HG03175 (cell line): Measurements from ENCODE around the gene BCLAF3.

Experiments
- ATAC-seq: cut with Tn5 transposase; IDR thresholded peaks from one replicate; pipeline ENCODE4 v1.9.1; 2021; ENCODE audit warnings: mild to moderate bottlenecking, moderate library complexity; ENCODE audit not compliant: unreplicated experiment

The BCLAF3 gene

DNA sequence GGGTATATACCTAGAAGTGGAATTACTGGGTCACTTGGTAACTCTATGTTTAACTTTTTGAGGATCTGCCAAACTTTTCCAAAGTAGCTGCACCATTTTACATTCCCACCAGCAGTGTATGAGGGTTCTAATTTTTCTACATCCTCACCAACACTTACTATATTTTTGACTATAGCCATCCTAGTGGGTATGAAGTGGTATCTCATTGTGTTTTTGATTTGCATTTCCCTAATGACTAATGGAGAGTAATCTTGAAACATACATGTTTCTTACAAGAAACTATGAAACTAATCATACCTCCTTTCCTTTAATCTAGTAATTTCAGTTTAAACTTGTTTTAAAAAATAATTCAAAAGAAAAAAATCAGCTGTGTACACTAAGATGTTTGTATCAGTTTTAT, 17.9 kb downstream of the BCLAF3 start:
- ATAC-seq = no peak

DNA sequence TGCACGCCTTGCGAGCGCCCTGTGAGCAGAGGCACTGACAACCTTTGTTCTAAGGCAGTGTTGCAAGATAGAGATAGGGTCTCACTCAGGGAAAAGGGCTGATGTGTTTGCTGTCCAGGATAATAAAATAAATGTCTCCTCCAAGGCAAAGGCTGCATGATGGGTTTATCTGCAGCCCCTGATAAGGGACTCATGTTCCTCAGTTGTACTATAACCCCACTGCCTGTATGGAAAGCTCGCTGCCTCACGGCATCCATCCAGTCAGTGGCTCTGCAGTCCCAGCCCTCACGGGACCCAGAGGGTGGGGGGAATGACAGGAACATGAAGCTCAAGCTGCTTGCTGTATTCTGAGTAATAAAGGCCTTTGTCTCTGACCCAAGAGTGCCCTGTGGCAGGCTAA, 22.6 kb downstream of the BCLAF3 start:
- ATAC-seq = no peak

DNA sequence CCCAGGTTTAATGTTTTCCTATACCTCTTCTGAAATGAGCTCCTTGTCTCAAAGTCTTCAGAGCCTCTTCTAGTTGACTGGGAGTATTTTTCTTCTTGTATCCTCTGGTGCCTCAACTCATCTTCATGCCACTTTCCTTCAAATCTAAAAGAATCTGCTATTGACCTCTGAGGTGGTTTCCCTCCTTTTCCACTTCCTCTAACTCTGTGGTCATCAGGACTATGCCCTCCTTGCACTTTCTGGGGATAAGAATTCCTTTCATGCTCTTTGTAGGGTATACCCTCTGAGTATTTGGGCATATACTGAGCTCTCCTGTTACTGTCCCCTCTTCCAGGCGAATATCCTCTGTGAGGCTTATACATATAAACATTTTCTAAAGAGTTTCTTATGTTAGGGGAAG, 24.8 kb downstream of the BCLAF3 start:
- ATAC-seq = no peak

DNA sequence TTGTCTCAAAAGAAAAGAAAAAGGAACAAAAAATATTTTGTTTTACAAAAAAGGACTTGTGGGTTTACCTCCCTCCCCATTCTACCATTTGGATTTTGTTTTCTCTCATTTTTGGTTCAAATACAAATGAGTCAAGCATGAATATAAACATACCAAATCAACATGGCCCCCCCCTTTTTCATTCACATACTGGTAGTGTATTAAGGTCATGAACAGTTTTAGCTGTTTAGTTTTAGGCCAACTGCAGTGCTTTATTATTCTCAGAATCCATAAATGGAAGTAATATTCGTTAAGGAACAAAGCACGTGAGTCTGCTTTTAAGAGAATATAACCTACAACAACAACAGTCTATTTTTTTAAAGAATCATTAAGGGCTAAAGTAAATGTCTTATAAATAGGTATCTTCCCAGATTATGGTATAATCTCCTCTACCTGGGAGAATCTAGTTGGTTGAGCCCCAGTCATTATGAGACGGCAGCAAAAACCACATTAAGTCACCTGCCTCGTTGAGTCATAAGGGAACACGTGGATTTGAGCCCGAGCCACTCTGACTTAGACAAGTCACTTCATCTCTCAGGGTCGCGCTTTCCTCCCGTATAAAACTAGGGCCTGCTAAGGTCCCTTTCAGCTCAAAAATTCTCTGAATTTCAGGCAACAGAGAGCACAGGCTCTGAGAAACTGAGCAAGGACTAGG, 26.7 kb downstream of the BCLAF3 start:
- no peak for ATAC-seq

DNA sequence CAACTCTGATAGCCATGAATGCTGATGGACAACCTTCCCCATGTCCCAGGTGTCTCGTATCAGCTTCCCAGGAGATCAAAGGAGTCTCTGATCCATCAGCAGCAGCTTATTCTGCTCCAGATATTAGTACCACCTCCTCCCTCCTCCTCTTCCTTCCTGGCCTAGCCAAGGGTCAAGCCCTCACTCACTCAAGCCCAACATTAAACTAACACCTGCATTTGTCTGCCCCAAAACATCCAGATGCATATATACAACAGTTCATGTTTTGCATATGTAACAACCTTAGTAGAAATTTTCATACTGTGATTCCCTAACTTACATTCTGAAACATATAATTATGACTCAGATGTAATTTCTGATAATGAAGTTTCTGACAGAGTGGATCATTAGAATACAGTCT, 29.9 kb downstream of the BCLAF3 start:
- no peak for ATAC-seq

DNA sequence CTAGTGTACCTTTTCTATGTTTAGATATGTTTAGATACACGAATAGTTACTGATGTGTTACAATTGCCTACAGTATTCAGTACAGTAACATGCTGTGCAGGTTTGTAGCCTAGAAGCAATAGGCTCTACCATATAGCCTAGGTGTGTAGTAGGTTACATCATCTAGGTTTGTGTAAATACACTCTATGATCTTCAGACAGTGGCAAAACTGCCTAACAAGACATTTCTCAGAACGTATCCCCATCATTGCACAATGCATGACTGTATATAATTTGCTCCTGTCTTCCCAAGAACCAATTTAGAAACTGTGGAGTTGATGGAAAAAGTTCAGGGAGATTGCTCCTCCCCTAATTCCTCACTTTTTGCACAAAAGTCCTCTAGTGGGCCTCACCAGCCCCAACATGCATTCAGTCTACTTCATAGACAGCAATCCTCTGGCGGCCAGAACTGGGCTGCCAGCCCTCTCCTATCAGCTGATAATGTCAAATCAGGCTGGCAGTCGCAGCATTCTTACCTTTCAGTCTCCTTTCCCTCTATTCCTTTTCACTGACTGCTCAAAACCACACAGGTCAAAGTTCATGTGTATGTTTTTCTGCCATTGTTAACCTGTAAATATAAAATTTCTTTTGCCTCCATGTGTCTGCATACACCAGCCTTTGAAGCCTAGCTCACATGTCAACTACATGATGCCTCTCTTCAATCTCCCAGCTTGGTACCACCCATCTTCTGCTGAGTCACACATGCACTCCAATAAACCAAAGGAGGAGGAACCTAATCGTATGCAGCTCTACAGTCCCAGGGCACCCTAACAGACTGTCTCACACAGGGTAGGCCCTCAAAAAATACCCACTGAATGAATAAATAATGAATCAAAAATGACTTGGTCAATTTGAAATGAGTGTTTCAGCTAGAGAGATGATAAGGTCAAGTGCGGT, 32.0 kb downstream of the BCLAF3 start:
- no peak for ATAC-seq

DNA sequence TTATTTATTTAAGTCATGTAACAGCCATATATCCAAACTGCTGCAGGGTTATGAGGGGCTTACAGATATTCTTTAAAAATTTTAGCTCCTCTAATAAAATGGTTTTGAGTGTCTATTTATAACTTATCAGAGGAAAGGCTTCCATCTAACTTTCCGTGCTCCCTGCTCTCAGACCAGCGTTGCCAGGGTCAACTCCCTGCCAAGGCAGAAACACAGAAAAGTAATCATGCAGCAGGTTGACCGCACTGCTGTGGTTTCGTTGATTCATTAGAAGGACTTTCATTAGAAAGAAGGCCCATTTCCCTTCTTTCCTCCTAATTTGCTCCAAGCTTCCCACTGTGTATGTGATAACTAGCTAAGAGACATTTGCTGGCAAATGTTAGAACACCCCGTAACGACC, 33.9 kb downstream of the BCLAF3 start:
- ATAC-seq = no peak

DNA sequence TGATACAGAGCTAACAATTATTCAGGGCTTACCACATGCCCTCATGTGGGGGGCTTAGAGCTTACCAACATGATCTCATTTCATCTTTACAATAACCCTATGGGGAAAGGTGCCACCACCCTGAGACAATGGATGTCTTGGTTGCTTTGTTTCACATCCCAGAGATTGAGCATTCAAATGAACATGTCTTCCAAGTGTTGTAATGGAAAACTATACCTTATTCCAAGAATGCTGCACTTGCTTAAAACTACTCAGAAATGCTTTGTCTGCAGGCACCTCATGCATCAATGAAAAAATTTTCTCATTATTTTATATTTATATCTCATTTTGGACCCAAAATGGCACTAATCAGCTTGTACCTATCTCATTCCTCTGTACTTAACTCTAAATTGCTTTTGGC, 34.6 kb downstream of the BCLAF3 start:
- ATAC-seq = no peak

DNA sequence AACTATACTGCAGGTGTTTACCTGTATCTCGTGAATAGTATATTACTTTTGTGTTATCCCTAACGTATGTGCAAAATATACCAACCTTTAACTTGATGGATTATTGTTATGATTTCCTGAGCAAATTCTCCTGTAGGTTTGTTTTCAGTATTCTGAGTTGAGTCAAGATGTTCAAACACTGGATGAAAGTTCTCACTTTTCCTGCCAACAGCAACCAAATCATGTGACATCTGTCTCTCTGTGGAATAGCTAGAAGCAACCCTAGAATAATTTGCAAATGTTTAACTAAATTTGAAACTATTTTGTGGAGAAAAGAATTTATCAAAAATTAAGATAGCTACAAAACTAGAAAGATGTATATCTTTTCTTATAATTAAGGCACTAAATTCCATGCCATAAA, 35.6 kb downstream of the BCLAF3 start:
- ATAC-seq = no peak

DNA sequence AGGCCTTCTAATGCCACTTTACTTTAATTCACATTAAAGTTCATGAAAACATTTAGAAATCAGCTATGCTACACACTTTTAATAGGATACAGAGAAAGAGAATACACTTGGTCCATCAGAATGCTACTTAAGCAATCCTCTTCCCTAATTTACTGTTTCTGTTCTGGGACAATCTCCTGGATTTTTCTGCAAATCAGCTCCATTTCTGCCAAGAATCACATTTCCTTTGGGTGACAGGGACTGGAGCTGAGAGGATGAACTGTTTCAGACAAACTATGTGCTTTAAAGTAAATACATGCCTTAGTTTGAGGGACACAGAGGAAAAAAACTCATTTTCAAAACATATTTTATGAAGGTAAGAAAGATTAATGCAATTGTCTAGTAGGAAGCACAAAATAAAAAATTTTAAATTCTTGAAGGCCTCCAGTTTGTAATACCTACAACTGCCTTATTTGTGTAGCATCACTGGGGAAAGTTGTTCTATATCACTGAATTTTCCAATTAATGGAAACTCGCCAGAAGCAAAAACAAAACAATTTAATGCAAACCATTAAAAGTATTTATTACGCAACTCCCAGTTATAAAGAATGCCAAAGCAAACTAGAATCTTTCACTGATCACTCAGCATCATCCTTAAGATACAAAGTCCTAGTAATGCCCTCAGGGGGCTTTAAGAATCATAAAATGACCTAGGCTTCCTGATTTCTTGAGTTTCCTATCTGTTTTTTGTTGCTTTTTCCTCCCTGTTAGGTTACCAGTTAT, 36.3 kb downstream of the BCLAF3 start:
- no peak for ATAC-seq

DNA sequence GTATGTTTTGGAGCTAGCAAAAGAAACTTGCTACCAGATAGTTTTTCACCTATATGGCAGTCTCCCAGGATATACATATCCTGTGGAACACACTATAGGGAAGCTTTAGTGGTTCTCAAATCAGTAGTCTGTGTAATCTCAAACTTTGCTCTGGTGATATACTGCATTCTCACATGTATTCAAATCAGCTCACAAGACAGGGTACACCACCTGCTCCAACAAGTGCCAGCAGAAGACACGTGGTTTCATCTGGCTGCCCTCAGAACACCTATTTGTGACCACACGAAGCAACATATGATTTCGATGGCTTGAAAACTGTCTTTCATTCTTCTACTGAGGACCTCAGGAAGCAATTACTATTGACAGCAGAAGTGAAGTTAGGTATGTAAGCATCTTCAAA, 37.7 kb downstream of the BCLAF3 start:
- no peak for ATAC-seq

DNA sequence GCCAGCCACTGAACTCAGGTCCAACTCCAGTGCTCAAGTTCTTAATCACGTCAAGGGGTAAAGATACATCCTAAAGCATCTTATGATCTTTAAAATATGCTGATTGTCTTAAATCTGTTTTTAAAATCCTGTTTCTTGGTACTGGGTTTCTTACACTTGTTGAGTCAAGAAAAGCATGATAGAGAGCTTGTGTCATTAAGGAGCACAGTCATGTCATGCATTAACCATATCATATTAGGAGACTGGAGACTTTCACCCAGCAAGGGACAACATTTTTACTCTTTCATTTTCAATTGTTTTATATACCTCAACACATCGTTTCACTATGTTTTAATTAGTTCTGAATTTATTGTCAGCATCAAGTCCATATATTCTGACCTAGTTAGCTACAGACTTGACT, 41.5 kb downstream of the BCLAF3 start:
- no peak for ATAC-seq

DNA sequence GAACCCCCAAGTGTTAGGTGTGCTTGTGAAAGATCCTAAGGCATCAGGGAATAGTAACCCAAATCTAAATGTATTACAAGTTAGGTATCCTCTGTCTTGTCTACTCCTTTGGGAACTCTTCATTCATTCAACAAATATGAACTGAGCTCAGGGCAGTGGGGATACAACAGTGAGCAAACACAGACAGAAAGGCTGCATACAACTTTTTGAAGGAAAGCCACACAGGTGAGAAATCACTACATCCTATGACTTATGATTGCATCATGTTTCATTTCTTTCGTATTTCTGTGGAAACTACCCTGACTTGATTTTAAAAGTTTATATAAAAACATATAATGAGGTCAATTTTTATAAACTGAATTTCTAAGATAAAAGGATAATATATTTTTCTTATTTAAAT, 43.2 kb downstream of the BCLAF3 start:
- ATAC-seq = no peak
